Activated T-helper 1 cell treated with anti-CD3 and anti-CD28 coated beads, Interleukin-2, amount 50 U/mL, for 16 hours (primary cell): ENCODE data around the gene REXO5.
"Not testable (repeated sequence)": the region's sequence is repeated elsewhere in the genome, so short reads cannot be mapped to it uniquely, and the experiment has no call there.

ENCODE experiments used
- DNase-seq, 2 donors: peaks; one replicate each; pipeline ENCODE4 v3.0.0-alpha.2; 2020; ENCODE audit warnings: low read depth in 1 of 2, low spot score in 1 of 2

Gene REXO5

GRCh38 chr16:20847550-20847949 lies 41.2 kb downstream of the REXO5 start:
- no peak for DNase-seq

- peak; percentile 37 to 41 for DNase-seq
Observed at GRCh38 chr16:20849589-20850390, 43.5 kb downstream of the REXO5 start.

- DNase-seq, result no peak
Observed at GRCh38 chr16:20850981-20851380, 44.7 kb downstream of the REXO5 start.

- DNase-seq, result no peak
Observed at GRCh38 chr16:20851601-20852000, 45.3 kb downstream of the REXO5 start.

- DNase-seq, result no peak
Observed at GRCh38 chr16:20853143-20853542, 46.8 kb downstream of the REXO5 start.

GRCh38 chr16:20853981-20854620 lies 47.8 kb downstream of the REXO5 start:
- no peak for DNase-seq

GRCh38 chr16:20854963-20855362 lies 48.6 kb downstream of the REXO5 start:
- no peak for DNase-seq

- no peak for DNase-seq
Observed at GRCh38 chr16:20857281-20857680, 51.0 kb downstream of the REXO5 start.

- no peak for DNase-seq
Observed at GRCh38 chr16:20859229-20859628, 52.9 kb downstream of the REXO5 start.

- DNase-seq, result no peak
Observed at GRCh38 chr16:20859699-20860098, 53.4 kb downstream of the REXO5 start.

GRCh38 chr16:20860361-20860760 lies 54.0 kb downstream of the REXO5 start:
- no peak for DNase-seq

- DNase-seq, result not testable (repeated sequence)
Observed at GRCh38 chr16:20860995-20861394, 54.7 kb downstream of the REXO5 start.

GRCh38 chr16:20862162-20862960 lies 56.0 kb downstream of the REXO5 start:
- DNase-seq, result no peak

- not testable (repeated sequence) for DNase-seq
Observed at GRCh38 chr16:20864376-20864775, 58.0 kb downstream of the REXO5 start.

- no peak for DNase-seq
Observed at GRCh38 chr16:20865420-20866131, 59.2 kb downstream of the REXO5 start.

GRCh38 chr16:20866145-20866772 lies 59.9 kb downstream of the REXO5 start:
- DNase-seq, result no peak

- no peak for DNase-seq
Observed at GRCh38 chr16:20866801-20867200, 60.5 kb downstream of the REXO5 start.

GRCh38 chr16:20867585-20867984 lies 61.3 kb downstream of the REXO5 start:
- no peak for DNase-seq

- no peak for DNase-seq
Observed at GRCh38 chr16:20868890-20869289, 62.6 kb downstream of the REXO5 start.

GRCh38 chr16:20870122-20870820 lies 63.9 kb downstream of the REXO5 start:
- no peak for DNase-seq
